ENCODE data around the gene SEC11C. TPM values are rescaled to one million over a fixed set of nuclear protein-coding genes. Genes with fewer than 3 reads are reported as not detected.
A peak's percentile ranks its signal among the peaks of the same experiment; 100 is the strongest.

Gene SEC11C
- total and polyA plus RNA-seq, 2 of the 13 experiments (the other 11 are each of a cell fraction or from before 2014, with no cell fraction given), result 71.9 to 297 TPM

- TF ChIP-seq ZBTB4 (CRISPR knock-in tag; IDR thresholded peaks at IDR 0.05; ENCODE audit: borderline replicate concordance), result no peak; the same call in 1 of the 2 replicates
- TF ChIP-seq ZKSCAN1 (IDR thresholded peaks at IDR 0.05; ENCODE audit: low read length), result no peak
- TF ChIP-seq SUZ12 (IDR thresholded peaks at IDR 0.05; ENCODE audit: low read depth, low read length), result peak; percentile 93
- TF ChIP-seq ZNF607 (CRISPR knock-in tag; IDR thresholded peaks at IDR 0.05; ENCODE audit: borderline replicate concordance), result no peak; the same call in 1 of the 2 replicates
- peak; percentile 33; the same call in 1 of the 2 replicates for TF ChIP-seq KLF6 (CRISPR knock-in tag; IDR thresholded peaks at IDR 0.05)
- TF ChIP-seq ZNF343 (CRISPR knock-in tag; IDR thresholded peaks at IDR 0.05), result 0 out of 2 replicates have a peak, but pooled peaks have one; percentile 34
- no peak; the same call in 1 of the 2 replicates for TF ChIP-seq TFDP2 (CRISPR knock-in tag; IDR thresholded peaks at IDR 0.05)
- TF ChIP-seq TCF12 (IDR thresholded peaks at IDR 0.05), result no peak
- no peak for TF ChIP-seq TCF12 (CRISPR knock-in tag; IDR thresholded peaks at IDR 0.05)
- no peak for TF ChIP-seq GATAD2A (CRISPR knock-in tag; IDR thresholded peaks at IDR 0.05)
- TF ChIP-seq FIP1L1 (IDR thresholded peaks at IDR 0.05; ENCODE audit: borderline replicate concordance, insufficient read depth, low read depth, low read length), result no peak
- TF ChIP-seq GABPB1 (CRISPR knock-in tag; IDR thresholded peaks at IDR 0.05), result peak; percentile 89
- TF ChIP-seq FOSL1 (CRISPR knock-in tag; IDR thresholded peaks at IDR 0.05; ENCODE audit: borderline replicate concordance), result no peak
- no peak for TF ChIP-seq ZNF326 (CRISPR knock-in tag; IDR thresholded peaks at IDR 0.05; ENCODE audit: borderline replicate concordance)
- TF ChIP-seq NFYB (CRISPR knock-in tag; IDR thresholded peaks at IDR 0.05), result peak; percentile 73
- no peak for TF ChIP-seq BATF2 (CRISPR knock-in tag; IDR thresholded peaks at IDR 0.05)
- peak; percentile 44; the same call in 1 of the 3 replicates for TF ChIP-seq MXI1 (IDR thresholded peaks at IDR 0.05; ENCODE audit: borderline replicate concordance, low read depth, low read length)
- TF ChIP-seq ZNF724P (CRISPR knock-in tag; IDR thresholded peaks at IDR 0.05; ENCODE audit: borderline replicate concordance), result no peak
- TF ChIP-seq JDP2 (CRISPR knock-in tag; IDR thresholded peaks at IDR 0.05; ENCODE audit: borderline replicate concordance), result no peak
- TF ChIP-seq NRL (CRISPR knock-in tag; IDR thresholded peaks at IDR 0.05; ENCODE audit: borderline replicate concordance), result no peak
- peak; percentile 67; the same call in 1 of the 2 replicates for TF ChIP-seq ZNF232 (CRISPR knock-in tag; IDR thresholded peaks at IDR 0.05; ENCODE audit: borderline replicate concordance)
- 0 out of 2 replicates have a peak, but pooled peaks have one; percentile 28 for TF ChIP-seq ZMYM2 (CRISPR knock-in tag; IDR thresholded peaks at IDR 0.05)
- TF ChIP-seq ZNF263 (CRISPR knock-in tag; IDR thresholded peaks at IDR 0.05), result no peak
- no peak for TF ChIP-seq ATM (IDR thresholded peaks at IDR 0.05; ENCODE audit: borderline replicate concordance)
- no peak for TF ChIP-seq SIX1 (CRISPR knock-in tag; IDR thresholded peaks at IDR 0.05; ENCODE audit: borderline replicate concordance)
- TF ChIP-seq SMAD3 (CRISPR knock-in tag; IDR thresholded peaks at IDR 0.05), result no peak; the same call in 1 of the 2 replicates
- no peak for TF ChIP-seq MTF2 (CRISPR knock-in tag; IDR thresholded peaks at IDR 0.05; ENCODE audit: borderline replicate concordance)
- no peak for TF ChIP-seq ZNF562 (CRISPR knock-in tag; IDR thresholded peaks at IDR 0.05; ENCODE audit: borderline replicate concordance)
Measured at GRCh38 chr18:59139615-59140301, at the start of gene SEC11C (continued).
